Progenitor cell of endocrine pancreas (in vitro differentiated cells): Measurements from ENCODE around the gene WDR6. TPM values are rescaled to one million over a fixed set of nuclear protein-coding genes. Genes with fewer than 3 reads are reported as not detected.
A peak's percentile ranks its signal among the peaks of the same experiment; 100 is the strongest.

ENCODE experiments used
- DNase-seq: peaks from one replicate; pipeline ENCODE4 v3.0.0; 2021; ENCODE audit warnings: low spot score; ENCODE audit not compliant: unreplicated experiment
- H3K27ac Mint-ChIP-seq: 2 replicates; pipeline ENCODE4 v1.8.0; 2021; ENCODE audit warnings: mild to moderate bottlenecking, moderate library complexity, mixed read lengths
- H3K27me3 Mint-ChIP-seq: 2 replicates; pipeline ENCODE4 v1.8.0; 2021; ENCODE audit warnings: mixed read lengths
- H3K36me3 Mint-ChIP-seq: 2 replicates; pipeline ENCODE4 v1.8.0; 2022; ENCODE audit warnings: mixed read lengths; ENCODE audit not compliant: insufficient read depth
- H3K4me1 Mint-ChIP-seq: 2 replicates; pipeline ENCODE4 v1.8.0; 2021; ENCODE audit warnings: low read depth, mixed read lengths
- H3K4me3 Mint-ChIP-seq: 2 replicates; pipeline ENCODE4 v1.8.0; 2021; ENCODE audit warnings: low read depth, mild to moderate bottlenecking, moderate library complexity, mixed read lengths
- H3K9me3 Mint-ChIP-seq: 2 replicates; pipeline ENCODE4 v1.8.0; 2021; ENCODE audit warnings: low read depth, mixed read lengths
- CTCF ChIP-seq: fragments of 200-600 bp; sonication (generic); IDR thresholded peaks from one replicate; pipeline ENCODE4 v1.5.0; 2021; ENCODE audit warnings: antibody characterized with exemption, mild to moderate bottlenecking; ENCODE audit not compliant: unreplicated experiment
- total RNA-seq: library from RNA; stranded (reverse); gene quantifications from 2 replicates; pipeline ENCODE4 v1.2.1, GENCODE V29; 2021

WDR6 gene
- total RNA-seq, 1 donor from 2014 or later = 414 TPM

DNA sequence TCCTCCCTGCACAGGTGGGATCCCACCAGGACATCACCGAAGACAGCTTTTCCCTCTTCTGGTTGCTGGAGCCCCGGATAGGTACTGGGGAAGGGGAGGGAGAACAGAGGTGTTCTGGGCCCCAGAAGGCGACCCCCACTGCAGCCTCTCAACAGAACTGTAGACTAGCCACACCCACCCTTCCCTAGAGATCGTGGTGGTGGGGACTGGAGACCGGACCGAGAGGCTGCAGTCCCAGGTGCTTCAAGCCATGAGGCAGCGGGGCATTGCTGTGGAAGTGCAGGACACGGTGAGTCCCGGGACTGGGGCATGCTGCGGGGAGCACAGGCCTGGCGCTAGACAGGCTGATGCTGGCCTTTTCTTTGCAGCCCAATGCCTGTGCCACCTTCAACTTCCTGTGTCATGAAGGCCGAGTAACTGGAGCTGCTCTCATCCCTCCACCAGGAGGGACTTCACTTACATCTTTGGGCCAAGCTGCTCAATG lies 15.5 kb downstream of the WDR6 start:
- no peak for DNase-seq
- Mint-ChIP-seq H3K27ac (peak overlapping the region; percentile 98), H3K27me3 (no peaks in the 10 kb centered on the region), H3K4me1 (peaks cover 23% of the 10 kb centered on the region), H3K4me3 (peak overlapping the region; percentile 94), H3K36me3 (peaks cover 13% of the 10 kb centered on the region), H3K9me3 (no peaks in the 10 kb centered on the region)
- TF ChIP-seq CTCF = no peak

DNA sequence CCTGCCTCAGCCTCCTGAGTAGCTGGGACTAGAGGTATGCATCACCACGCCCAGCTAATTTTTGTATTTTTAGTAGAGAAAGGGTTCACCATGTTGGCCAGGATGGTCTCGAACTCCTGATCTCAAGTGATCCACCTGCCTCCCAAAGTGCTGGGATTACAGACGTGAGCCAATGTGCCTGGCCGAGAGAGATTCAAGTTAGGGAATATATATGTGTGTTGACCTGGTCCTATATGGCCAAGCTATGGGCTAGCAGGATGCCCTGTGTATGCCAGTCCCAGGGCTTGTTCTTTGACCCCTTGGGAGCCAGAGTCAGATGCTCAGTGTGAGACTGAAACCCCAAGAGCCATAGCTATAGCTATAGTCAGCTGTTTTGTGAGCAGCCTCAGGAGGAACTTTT lies 16.6 kb downstream of the WDR6 start:
- no peak overlapping the region for H3K27ac Mint-ChIP-seq

GRCh38 chr3:49024449-49024848 lies 17.3 kb downstream of the WDR6 start:
- no peaks in the 10 kb centered on the region for H3K27me3 Mint-ChIP-seq
- no peak for TF ChIP-seq CTCF
- no peak overlapping the region for H3K27ac Mint-ChIP-seq
- peaks cover 27% of the 10 kb centered on the region for H3K4me1 Mint-ChIP-seq
- peaks cover 14% of the 10 kb centered on the region for H3K36me3 Mint-ChIP-seq
- no peaks in the 10 kb centered on the region for H3K9me3 Mint-ChIP-seq
- H3K4me3 Mint-ChIP-seq = no peak overlapping the region
- no peak for DNase-seq

More for the DNA sequence above, 16.6 kb downstream of the WDR6 start:
- no peaks in the 10 kb centered on the region for H3K27me3 Mint-ChIP-seq
- TF ChIP-seq CTCF = no peak
- peak overlapping the region; percentile 35 for H3K4me3 Mint-ChIP-seq
- peaks cover 26% of the 10 kb centered on the region for H3K4me1 Mint-ChIP-seq
- DNase-seq = no peak
- H3K9me3 Mint-ChIP-seq = no peaks in the 10 kb centered on the region
- H3K36me3 Mint-ChIP-seq = peaks cover 14% of the 10 kb centered on the region

GRCh38 chr3:49025005-49025792 lies 18.0 kb downstream of the WDR6 start:
- no peak for TF ChIP-seq CTCF
- Mint-ChIP-seq H3K4me1 (peaks cover 20% of the 10 kb centered on the region), H3K4me3 (no peak overlapping the region), H3K27ac (peak overlapping the region; percentile 4), H3K27me3 (no peaks in the 10 kb centered on the region), H3K9me3 (no peaks in the 10 kb centered on the region), H3K36me3 (peaks cover 14% of the 10 kb centered on the region)
- DNase-seq = no peak

- Mint-ChIP-seq H3K27ac (peak overlapping the region; percentile 4), H3K4me1 (peaks cover 19% of the 10 kb centered on the region), H3K27me3 (no peaks in the 10 kb centered on the region), H3K36me3 (peaks cover 14% of the 10 kb centered on the region), H3K9me3 (no peaks in the 10 kb centered on the region), H3K4me3 (no peak overlapping the region)
- DNase-seq = no peak
- TF ChIP-seq CTCF = no peak
Observed at GRCh38 chr3:49025793-49026520, 18.8 kb downstream of the WDR6 start.
